T-cell (primary cell): ENCODE results near the gene DIS3L2. TPM values are rescaled to one million over a fixed set of nuclear protein-coding genes. Genes with fewer than 3 reads are reported as not detected.
"Not testable (repeated sequence)": the region's sequence is repeated elsewhere in the genome, so short reads cannot be mapped to it uniquely, and the experiment has no call there.

ENCODE experiments used
- ATAC-seq, 4 experiments: fragments of 200-7000 bp in 3 of 4; fragments of 150-1000 bp in 1 of 4; cut with Tn5 transposase; replicated peaks in 1 of 4; 1 replicate in 3 of 4; 2 replicates in 1 of 4; pipeline ENCODE4 v1.10.0; 2021; ENCODE audit warnings: moderate library complexity in 3 of 4, mild to moderate bottlenecking in 2 of 4, moderate number of reproducible peaks in 1 of 4
- CTCF ChIA-PET, 2 donors: fragments of 300-600 bp; sonication (Branson Sonifier 250); formaldehyde crosslinking; loops; one replicate each; lab custom pipeline; 2022; ENCODE audit warnings: antibody characterized with exemption in 2 of 2; lab: Charles Lee
- POLR2A ChIA-PET, 2 donors: fragments of 300-600 bp; sonication (Branson Sonifier 250); formaldehyde crosslinking; loops; one replicate each; lab custom pipeline; 2022; ENCODE audit warnings: antibody characterized with exemption in 2 of 2; lab: Charles Lee
- DNase-seq, 35 experiments: peaks; one replicate each; pipeline versions ENCODE4 v3.0.0 to v3.0.0-alpha.2; 2013 to 2023
- H3K27ac ChIP-seq: one replicate; pipeline ENCODE4 v1.5.1; 2013; ENCODE audit warnings: low read length
- H3K27me3 ChIP-seq, 2 experiments: replicated peaks in 1 of 2; 1 replicate in 1 of 2; 2 replicates in 1 of 2; pipeline versions ENCODE4 v1.6.1 to v1.7.0; 2013; ENCODE audit warnings: low read length in 1 of 2, mixed read lengths in 1 of 2; ENCODE audit not compliant: control insufficient read depth in 2 of 2, insufficient read depth in 2 of 2; ENCODE audit errors: extremely low read depth in 1 of 2
- H3K36me3 ChIP-seq, 2 donors: 1 replicate in 1 of 2; 2 replicates in 1 of 2; pipeline versions ENCODE4 v1.6.1 to v1.7.0; 2013; ENCODE audit warnings: low read length in 1 of 2; ENCODE audit not compliant: control insufficient read depth in 2 of 2, insufficient read depth in 1 of 2; ENCODE audit errors: extremely low read depth in 1 of 2
- H3K4me1 ChIP-seq, 2 experiments: 1 replicate in 1 of 2; 2 replicates in 1 of 2; pipeline versions ENCODE4 v1.6.1 to v1.7.0; 2013; ENCODE audit warnings: low read length in 2 of 2, mixed read lengths in 1 of 2; ENCODE audit not compliant: insufficient read depth in 2 of 2, control insufficient read depth in 1 of 2; ENCODE audit errors: extremely low read depth in 1 of 2
- H3K4me3 ChIP-seq, 2 donors: 1 replicate in 1 of 2; 2 replicates in 1 of 2; pipeline versions ENCODE4 v1.5.1 to v1.7.0; 2013; ENCODE audit warnings: mild to moderate bottlenecking in 2 of 2, low read length in 1 of 2, moderate library complexity in 1 of 2; ENCODE audit not compliant: control insufficient read depth in 1 of 2; ENCODE audit errors: extremely low read depth in 1 of 2
- H3K9me3 ChIP-seq: 2 replicates; pipeline ENCODE4 v1.7.0; 2013
- H3K27ac Mint-ChIP-seq, 2 donors: one replicate each; pipeline ENCODE4 v1.8.0; 2020 to 2021; ENCODE audit warnings: mild to moderate bottlenecking in 2 of 2, mixed read lengths in 2 of 2
- H3K27me3 Mint-ChIP-seq, 2 donors: one replicate each; pipeline ENCODE4 v1.8.0; 2021 to 2022; ENCODE audit warnings: mixed read lengths in 2 of 2
- H3K36me3 Mint-ChIP-seq: one replicate; pipeline ENCODE4 v1.8.0; 2021; ENCODE audit warnings: mixed read lengths
- H3K4me1 Mint-ChIP-seq, 3 donors: one replicate each; pipeline ENCODE4 v1.8.0; 2020 to 2022; ENCODE audit warnings: mixed read lengths in 3 of 3, mild to moderate bottlenecking in 1 of 3
- H3K4me3 Mint-ChIP-seq, 3 donors: one replicate each; pipeline ENCODE4 v1.8.0; 2020 to 2022; ENCODE audit warnings: mild to moderate bottlenecking in 3 of 3, mixed read lengths in 3 of 3, moderate library complexity in 3 of 3
- H3K9me3 Mint-ChIP-seq, 3 donors: one replicate each; pipeline ENCODE4 v1.8.0; 2020 to 2022; ENCODE audit warnings: mixed read lengths in 3 of 3
- WGBS: methylation state at CpG from one replicate; pipeline ENCODE4 v1.1.5; 2013; ENCODE audit warnings: missing lambda C conversion rate; ENCODE audit not compliant: insufficient coverage; 5-methylcytosine and 5-hydroxymethylcytosine counted together
- total RNA-seq, 35 experiments: library from RNA in 6 of 35; stranded (reverse) in 6 of 35; fragments of 120-200 nt in 1 of 35; gene quantifications; one replicate each; pipeline versions ENCODE4 v1.2.1 to v1.2.4 and lab custom pipeline; 2013 to 2026

The DIS3L2 gene
- total RNA-seq, 5 donors from 2014 or later (not counting 1 experiment from before 2014, with no cell fraction given), result 55.0 to 70.9 (median 61.4) TPM

DNA sequence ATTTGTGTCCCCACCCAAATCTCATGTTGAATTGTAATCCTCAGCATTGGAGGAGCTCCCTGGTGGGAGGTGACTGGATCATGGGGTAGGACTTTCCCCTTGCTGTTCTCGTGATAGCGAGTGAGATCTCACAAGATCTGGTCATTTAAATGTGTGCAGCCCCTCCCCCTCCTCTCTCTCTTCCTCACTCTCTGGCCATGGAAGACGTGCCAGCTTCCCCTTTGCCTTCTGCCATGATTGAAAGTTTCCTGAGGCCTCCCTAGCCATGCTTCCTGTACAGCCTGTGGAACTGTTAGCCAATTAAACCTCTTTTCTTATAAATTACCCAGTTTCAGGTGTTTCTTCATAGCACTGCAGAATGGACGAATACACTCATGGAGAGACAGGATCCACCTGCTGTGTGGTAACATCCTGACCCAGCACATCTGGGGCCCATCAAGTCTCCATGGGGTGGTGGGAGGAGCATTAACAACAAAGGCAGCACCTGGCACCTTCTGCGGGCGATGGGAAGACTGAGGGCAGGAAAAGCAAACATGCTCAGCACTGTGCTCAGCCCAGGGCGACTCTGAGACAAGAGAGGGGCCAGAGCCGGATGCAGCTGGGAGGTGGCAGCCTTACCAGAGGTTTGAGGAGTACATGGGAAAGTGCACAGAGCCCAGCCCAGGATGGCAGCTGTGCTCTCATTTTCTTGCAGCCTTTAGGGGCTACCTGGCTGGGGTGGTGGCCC, 400.8 kb downstream of the DIS3L2 start:
- Mint-ChIP-seq H3K27me3 (no peaks in the 10 kb centered on the region), H3K9me3 (no peaks in the 10 kb centered on the region), H3K36me3 (no peaks in the 10 kb centered on the region), H3K4me1 (peaks cover 25 to 33% (median 31%) of the 10 kb centered on the region in 3 donors), H3K27ac (no peak overlapping the region), H3K4me3 (peak overlapping the region in 2 of 3 donors; percentile 13 to 87)
- no peaks in the 10 kb centered on the region for H3K9me3 ChIP-seq
- H3K27ac ChIP-seq, result no peak overlapping the region
- no peaks in the 10 kb centered on the region for H3K36me3 ChIP-seq
- WGBS, result 71% methylated on average over 6 of the region's 8 CpGs
- ChIA-PET CTCF (no interaction called here), POLR2A (no interaction called here)
- DNase-seq (no peak), ATAC-seq (no peak)
- H3K4me1 ChIP-seq, result peaks cover 2 to 33% of the 10 kb centered on the region in 2 experiments
- no peak overlapping the region for H3K4me3 ChIP-seq
- peaks cover 0 to 6% of the 10 kb centered on the region in 2 experiments for H3K27me3 ChIP-seq

DNA sequence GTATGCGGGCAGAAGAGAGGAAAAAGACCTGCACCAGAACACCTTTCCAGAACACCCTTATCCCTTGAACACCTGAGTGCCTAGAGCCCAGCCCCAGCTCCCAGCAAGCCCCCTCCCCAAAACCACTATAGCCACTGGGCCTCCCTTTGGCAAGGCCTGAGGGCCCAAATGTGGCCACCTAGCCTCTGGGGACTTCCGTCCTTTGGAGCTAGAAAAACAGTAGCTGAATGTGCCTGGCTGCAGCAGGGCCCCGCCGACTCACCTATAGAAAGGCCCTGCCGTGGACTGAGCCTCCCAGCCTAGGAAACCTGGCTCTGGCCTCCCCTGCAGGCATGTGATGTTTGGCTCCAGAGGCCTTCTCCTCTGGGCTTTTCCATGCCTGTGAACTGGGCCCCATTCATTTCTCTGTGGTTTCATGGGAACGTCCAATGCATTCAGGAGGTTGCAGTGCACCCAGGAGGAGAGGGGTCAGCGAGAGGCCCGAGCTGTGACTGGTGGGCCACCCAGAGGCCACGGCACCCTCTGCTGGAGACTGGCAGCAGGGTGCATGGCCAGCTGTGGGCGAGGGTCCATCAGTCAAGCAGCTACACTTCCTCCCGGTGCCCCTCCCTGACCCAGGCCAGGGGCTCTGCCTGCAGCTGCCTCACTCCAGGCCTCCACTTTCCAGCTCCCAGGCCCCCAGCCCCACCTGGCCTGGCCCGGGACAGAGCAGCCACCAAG, 401.7 kb downstream of the DIS3L2 start:
- peak overlapping the region; percentile 45 to 79 for H3K4me3 ChIP-seq

DNA sequence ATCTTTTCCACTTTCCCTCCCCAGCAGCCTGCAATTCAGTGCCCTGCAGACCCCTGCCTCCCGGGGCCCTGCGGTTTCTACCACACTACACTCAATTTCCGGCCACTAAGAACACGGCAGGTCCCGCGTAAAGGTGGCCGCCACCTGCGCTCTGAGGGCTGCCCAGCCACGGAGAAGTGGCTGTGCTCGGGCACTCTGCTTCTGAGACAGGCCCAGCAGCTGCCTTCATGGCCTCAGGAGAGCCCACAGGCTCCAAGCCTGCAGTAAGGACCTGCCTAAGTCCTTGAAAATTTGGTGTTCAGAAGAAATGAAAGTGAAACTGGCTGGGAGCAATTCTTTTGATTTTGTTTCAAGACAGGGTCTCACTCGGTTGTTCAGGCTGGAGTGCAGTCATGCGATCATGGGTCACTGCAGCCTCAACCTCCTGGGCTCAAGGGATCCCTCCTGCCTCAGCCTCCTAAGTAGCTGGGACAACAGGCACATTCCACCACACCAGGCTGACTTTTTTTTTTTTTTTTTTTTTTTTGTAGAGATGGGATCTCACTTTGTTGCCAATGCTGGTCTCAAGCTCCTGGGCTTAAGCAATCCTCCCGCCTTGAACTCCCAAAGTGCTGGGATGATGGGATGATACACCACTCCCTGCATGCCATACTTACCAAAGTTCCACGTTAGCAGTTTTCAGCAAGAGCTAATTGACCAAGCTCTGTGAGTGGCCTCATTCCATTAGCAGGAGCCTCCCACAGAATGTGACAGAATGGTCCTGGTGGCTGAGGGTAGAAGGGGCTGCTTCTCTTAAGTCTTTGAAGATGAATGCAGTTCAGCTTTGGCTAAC, 402.5 kb downstream of the DIS3L2 start:
- H3K27ac ChIP-seq, result peak overlapping the region; percentile 10
- H3K4me3 Mint-ChIP-seq, result peak overlapping the region; percentile 84 to 89 (median 87)
- DNase-seq, result peak in 4 of 35 experiments; percentile 10 to 40 (median 18)

More for the DNA sequence above, 401.7 kb downstream of the DIS3L2 start:
- peak overlapping the region; percentile 88 to 93 for H3K27ac Mint-ChIP-seq
- peak overlapping the region; percentile 84 to 89 (median 87) for H3K4me3 Mint-ChIP-seq
- H3K27me3 Mint-ChIP-seq, H3K9me3 Mint-ChIP-seq, POLR2A ChIA-PET, H3K27me3 ChIP-seq, H3K36me3 ChIP-seq, H3K36me3 Mint-ChIP-seq, H3K9me3 ChIP-seq, CTCF ChIA-PET, ATAC-seq, DNase-seq: not testable (repeated sequence)
- Histone ChIP-seq H3K27ac (peak overlapping the region; percentile 10), H3K4me1 (peaks cover 2 to 33% of the 10 kb centered on the region in 2 experiments)
- peaks cover 25 to 33% (median 31%) of the 10 kb centered on the region in 3 donors for H3K4me1 Mint-ChIP-seq
- 60% methylated on average over 9 of the region's 12 CpGs for WGBS

DNA sequence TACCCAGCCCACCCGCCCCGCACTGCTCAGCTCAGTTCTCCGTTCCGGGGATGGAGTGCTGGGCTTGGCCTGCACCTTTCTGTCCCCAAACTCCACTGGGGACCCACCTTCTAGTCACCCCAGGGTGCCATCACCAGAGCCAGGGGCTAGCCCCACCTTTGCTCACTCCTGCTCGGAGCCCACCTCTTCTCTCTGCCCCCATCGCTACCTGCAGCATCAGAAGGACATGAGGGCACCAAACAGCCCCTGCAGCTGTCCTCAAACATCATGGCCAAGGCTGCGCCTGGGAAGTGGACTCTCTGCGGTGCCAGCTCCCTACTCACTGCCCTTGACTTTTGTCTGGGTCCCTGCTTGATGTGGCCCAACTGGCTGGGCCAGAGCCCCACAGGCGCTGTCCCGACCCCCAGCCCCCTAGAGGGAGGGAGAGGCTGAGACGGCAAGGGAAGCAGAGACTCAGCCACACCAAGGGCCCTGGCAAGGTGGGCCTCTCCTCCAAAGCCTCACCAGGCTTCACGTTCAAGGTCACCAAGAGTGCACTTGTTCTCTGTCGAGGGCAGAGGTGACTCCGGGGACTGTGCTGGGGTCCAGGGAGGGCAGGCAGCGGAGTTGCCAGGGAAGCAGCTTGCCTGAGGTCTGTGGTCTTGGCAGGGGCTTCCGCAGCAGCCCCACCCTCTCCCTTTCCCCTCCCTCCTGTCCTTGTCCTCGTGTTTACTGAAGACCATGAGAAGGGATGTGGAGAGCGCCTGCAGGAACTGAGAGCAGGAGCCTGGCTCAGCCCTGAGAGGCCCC, 403.5 kb downstream of the DIS3L2 start:
- H3K27ac ChIP-seq, CTCF ChIA-PET, H3K27me3 Mint-ChIP-seq, H3K9me3 ChIP-seq, H3K36me3 ChIP-seq, H3K36me3 Mint-ChIP-seq, ATAC-seq, POLR2A ChIA-PET, H3K27me3 ChIP-seq, H3K4me3 ChIP-seq, H3K9me3 Mint-ChIP-seq: not testable (repeated sequence)
- WGBS, result 94% methylated on average over 9 of the region's 18 CpGs
- peak in 1 of 35 experiments; percentile 24 for DNase-seq
- Mint-ChIP-seq H3K4me1 (peaks cover 25 to 37% (median 31%) of the 10 kb centered on the region in 3 donors), H3K27ac (peak overlapping the region; percentile 3 to 22), H3K4me3 (peak overlapping the region in 1 of 3 donors; percentile 87)
- H3K4me1 ChIP-seq, result peaks cover 2 to 33% of the 10 kb centered on the region in 2 experiments

More for the DNA sequence above, 402.5 kb downstream of the DIS3L2 start:
- ChIA-PET POLR2A (interaction anchor here in 1 of 2 donors (0.6 kb wide), 1 partner anchor 41 kb away, joined by 3 read pairs; no protein-coding TSS in a partner anchor), CTCF (no interaction called here)
- H3K36me3 ChIP-seq, result no peaks in the 10 kb centered on the region
- peak overlapping the region; percentile 88 to 93 for H3K27ac Mint-ChIP-seq
- H3K4me3 ChIP-seq, result peak overlapping the region; percentile 45 to 79
- peaks cover 0 to 6% of the 10 kb centered on the region in 2 experiments for H3K27me3 ChIP-seq
- H3K9me3 ChIP-seq, result no peaks in the 10 kb centered on the region
- WGBS, result 0% methylated on average over 10 of the region's 14 CpGs
- H3K27me3 Mint-ChIP-seq, result no peaks in the 10 kb centered on the region
- H3K9me3 Mint-ChIP-seq, result no peaks in the 10 kb centered on the region
- no peaks in the 10 kb centered on the region for H3K36me3 Mint-ChIP-seq
- peaks cover 25 to 33% (median 31%) of the 10 kb centered on the region in 3 donors for H3K4me1 Mint-ChIP-seq
- peak; percentile 50 to 70 (median 62) for ATAC-seq
- H3K4me1 ChIP-seq, result peaks cover 2 to 33% of the 10 kb centered on the region in 2 experiments

DNA sequence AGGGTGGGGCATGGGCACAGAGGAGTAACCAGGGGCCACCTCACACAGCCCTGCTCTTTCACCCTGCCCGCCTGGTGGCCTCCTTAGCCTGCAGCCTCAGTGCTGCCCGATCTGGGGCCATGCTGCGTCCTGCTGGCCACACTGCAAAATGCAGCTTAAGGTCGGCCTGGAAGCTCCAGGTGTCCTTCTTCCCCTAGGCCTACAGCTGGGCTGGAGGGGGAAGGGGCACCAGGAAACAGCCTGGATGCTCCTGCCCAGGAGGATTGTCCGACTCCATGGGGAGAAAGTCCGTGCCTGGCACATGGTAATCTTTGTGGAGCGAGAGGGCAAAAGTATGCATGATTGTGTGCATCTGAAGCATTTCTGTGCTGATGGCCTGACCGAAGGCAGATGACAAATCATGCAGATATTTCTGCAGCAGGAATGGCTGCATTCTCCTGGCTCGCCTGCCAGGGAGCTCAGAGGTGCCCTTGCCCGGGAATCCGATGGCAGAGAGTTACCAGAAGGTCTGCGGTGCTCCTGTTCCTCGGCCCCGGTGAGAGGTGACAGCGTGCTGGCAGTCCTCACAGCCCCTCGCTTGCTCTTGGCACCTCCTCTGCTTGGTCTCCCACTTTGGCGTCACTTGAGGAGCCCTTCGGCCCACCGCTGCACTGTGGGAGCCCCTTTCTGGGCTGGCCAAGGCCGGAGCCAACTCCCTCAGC, 404.3 kb downstream of the DIS3L2 start:
- peak in 5 of 35 experiments; percentile 8 to 46 (median 26) for DNase-seq
- POLR2A ChIA-PET, result no interaction called here

More for the DNA sequence above, 404.3 kb downstream of the DIS3L2 start:
- Histone ChIP-seq H3K27ac (no peak overlapping the region), H3K36me3 (no peaks in the 10 kb centered on the region), H3K4me1 (peaks cover 2 to 33% of the 10 kb centered on the region in 2 experiments), H3K4me3 (no peak overlapping the region), H3K9me3 (no peaks in the 10 kb centered on the region), H3K27me3 (peaks cover 0 to 6% of the 10 kb centered on the region in 2 experiments)
- peak in 3 of 4 experiments; percentile 21 to 71 (median 45) for ATAC-seq
- 85% methylated on average over 17 of the region's 20 CpGs for WGBS
- Mint-ChIP-seq H3K9me3 (no peaks in the 10 kb centered on the region), H3K36me3 (no peaks in the 10 kb centered on the region), H3K27ac (no peak overlapping the region), H3K4me3 (no peak overlapping the region), H3K4me1 (peaks cover 25 to 38% (median 31%) of the 10 kb centered on the region in 3 donors), H3K27me3 (no peaks in the 10 kb centered on the region)
- CTCF ChIA-PET, result no interaction called here
